ENCODE measurements around the gene P2RY11.

The P2RY11 gene

GRCh38 chr19:10111405-10111811 lies at the start of gene P2RY11:
Gene P2RY11 (plus strand): TSS chr19:10111693. CDS start chr19:10111722, 29 bp downstream.
- DNase-seq (ENCODE audit: low spot score): no peak
- no peak for FAIRE-seq

GRCh38 chr19:10061717-10062310 lies 49.7 kb upstream of the P2RY11 start:
- FAIRE-seq (no peak), DNase-seq (ENCODE audit: low spot score) (no peak)

- no peak for DNase-seq (ENCODE audit: low spot score)
- FAIRE-seq: no peak
Observed at GRCh38 chr19:10068205-10068604, 43.3 kb upstream of the P2RY11 start.

- DNase-seq (ENCODE audit: low spot score): no peak
- no peak for FAIRE-seq
Observed at GRCh38 chr19:10069046-10069445, 42.4 kb upstream of the P2RY11 start.

- DNase-seq (ENCODE audit: low spot score) (no peak), FAIRE-seq (no peak)
Observed at GRCh38 chr19:10070730-10071446, 40.6 kb upstream of the P2RY11 start.

- no peak for FAIRE-seq
- DNase-seq (ENCODE audit: low spot score): peak; percentile 16
Observed at GRCh38 chr19:10074153-10074552, 37.3 kb upstream of the P2RY11 start.

- FAIRE-seq: no peak
- DNase-seq (ENCODE audit: low spot score): no peak
Observed at GRCh38 chr19:10076535-10076934, 35.0 kb upstream of the P2RY11 start.

- FAIRE-seq (no peak), DNase-seq (ENCODE audit: low spot score) (no peak)
Observed at GRCh38 chr19:10078329-10078728, 33.2 kb upstream of the P2RY11 start.

GRCh38 chr19:10079031-10079453 lies 32.5 kb upstream of the P2RY11 start:
- FAIRE-seq: no peak
- no peak for DNase-seq (ENCODE audit: low spot score)

GRCh38 chr19:10083911-10084310 lies 27.6 kb upstream of the P2RY11 start:
- FAIRE-seq (no peak), DNase-seq (ENCODE audit: low spot score) (no peak)

- no peak for FAIRE-seq
- DNase-seq (ENCODE audit: low spot score): no peak
Observed at GRCh38 chr19:10084803-10085202, 26.7 kb upstream of the P2RY11 start.

GRCh38 chr19:10085641-10086590 lies 25.6 kb upstream of the P2RY11 start, which contains the start of gene SHFL:
Gene SHFL (plus strand): TSS chr19:10086317. CDS start chr19:10086428, 111 bp downstream.
- DNase-seq (ENCODE audit: low spot score) (no peak), FAIRE-seq (no peak)

GRCh38 chr19:10086591-10087192 lies 24.8 kb upstream of the P2RY11 start:
- FAIRE-seq (no peak), DNase-seq (ENCODE audit: low spot score) (no peak)

- no peak for DNase-seq (ENCODE audit: low spot score)
- no peak for FAIRE-seq
Observed at GRCh38 chr19:10087296-10088061, 24.0 kb upstream of the P2RY11 start.

GRCh38 chr19:10088949-10089554 lies 22.4 kb upstream of the P2RY11 start:
- no peak for DNase-seq (ENCODE audit: low spot score)
- no peak for FAIRE-seq

GRCh38 chr19:10089801-10090375 lies 21.6 kb upstream of the P2RY11 start:
- no peak for FAIRE-seq
- DNase-seq (ENCODE audit: low spot score): no peak

GRCh38 chr19:10091370-10091687 lies 20.2 kb upstream of the P2RY11 start:
- no peak for DNase-seq (ENCODE audit: low spot score)

GRCh38 chr19:10091895-10092641 lies 19.4 kb upstream of the P2RY11 start:
- FAIRE-seq (no peak), DNase-seq (ENCODE audit: low spot score) (no peak)

More at GRCh38 chr19:10091370-10091687, 20.2 kb upstream of the P2RY11 start:
- FAIRE-seq: no peak

- FAIRE-seq (no peak), DNase-seq (ENCODE audit: low spot score) (no peak)
Observed at GRCh38 chr19:10092648-10093294, 18.7 kb upstream of the P2RY11 start.
